Hepatocyte (in vitro differentiated cells): ENCODE data around the gene CCT5.

Experiments
- CTCF ChIP-seq: fragments of 200-600 bp; sonication (generic); IDR thresholded peaks from 2 replicates; pipeline ENCODE4 v1.5.1; 2016; ENCODE audit warnings: antibody characterized with exemption, mild to moderate bottlenecking; ENCODE audit not compliant: poor library complexity
- EZH2phosphoT487 ChIP-seq: fragments of 200-600 bp; sonication (generic); IDR thresholded peaks from one replicate; pipeline ENCODE4 v1.6.1; 2018; ENCODE audit warnings: antibody characterized with exemption, mild to moderate bottlenecking, low read depth, moderate library complexity; ENCODE audit not compliant: unreplicated experiment, severe bottlenecking

GRCh38 chr5:10233505-10233904 is 16.6 kb upstream of the CCT5 start:
- TF ChIP-seq CTCF (peak; percentile 56), EZH2phosphoT487 (no peak)
